MCF 10A (cell line): ENCODE data around the gene WWOX. TPM values are rescaled to one million over a fixed set of nuclear protein-coding genes. Genes with fewer than 3 reads are reported as not detected.
A peak's percentile ranks its signal among the peaks of the same experiment; 100 is the strongest.

ENCODE experiments used
- BruUV-seq: library from RNA; stranded (reverse); fragments of 400-500 nt; replicated peaks from 2 replicates; lab custom pipeline; 2021; lab: Mats Ljungman, UMichigan
- CTCF ChIA-PET: fragments of 300-600 bp; sonication (Branson Sonifier 250); formaldehyde crosslinking; extraction: SDS; loops from one replicate; lab custom pipeline; 2021; ENCODE audit warnings: antibody characterized with exemption, inconsistent platforms; lab: Yijun Ruan, JAX
- POLR2A ChIA-PET: fragments of 300-600, 350-650 bp; sonication (Branson Sonifier 250); formaldehyde crosslinking; extraction: SDS; loops from one replicate; lab custom pipeline; 2020; ENCODE audit warnings: antibody characterized with exemption, inconsistent platforms; lab: Yijun Ruan, JAX
- DNase-seq: peaks from one replicate; pipeline ENCODE4 v3.0.0-alpha.2; 2018; ENCODE audit not compliant: unreplicated experiment
- H3K27ac Mint-ChIP-seq: one replicate; pipeline ENCODE4 v1.8.0; 2022; ENCODE audit warnings: mild to moderate bottlenecking, low read depth, mixed read lengths; ENCODE audit not compliant: unreplicated experiment
- H3K27me3 Mint-ChIP-seq: one replicate; pipeline ENCODE4 v1.8.0; 2022; ENCODE audit warnings: mixed read lengths; ENCODE audit not compliant: insufficient read depth, unreplicated experiment
- H3K36me3 Mint-ChIP-seq: one replicate; pipeline ENCODE4 v1.8.0; 2022; ENCODE audit warnings: mild to moderate bottlenecking, moderate library complexity, mixed read lengths; ENCODE audit not compliant: insufficient read depth, unreplicated experiment
- H3K4me1 Mint-ChIP-seq: one replicate; pipeline ENCODE4 v1.8.0; 2022; ENCODE audit warnings: mixed read lengths; ENCODE audit not compliant: insufficient read depth, unreplicated experiment
- H3K4me3 Mint-ChIP-seq: one replicate; pipeline ENCODE4 v1.8.0; 2022; ENCODE audit warnings: mild to moderate bottlenecking, moderate library complexity, mixed read lengths; ENCODE audit not compliant: unreplicated experiment
- H3K9me3 Mint-ChIP-seq: one replicate; pipeline ENCODE4 v1.8.0; 2022; ENCODE audit warnings: mixed read lengths; ENCODE audit not compliant: unreplicated experiment
- CTCF ChIP-seq: fragments of 200-600 bp; IDR thresholded peaks from one replicate; pipeline ENCODE4 v1.8.0; 2022; ENCODE audit warnings: antibody characterized with exemption, mild to moderate bottlenecking; ENCODE audit not compliant: unreplicated experiment
- intact Hi-C: fragments of 100-400 bp; cut with micrococcal nuclease; formaldehyde crosslinking; loops from 2 replicates; pipeline ENCODE4 v1.14.1; 2022
- total RNA-seq: library from RNA; stranded (reverse); gene quantifications from 2 replicates; pipeline ENCODE4 v1.2.3, GENCODE V29; 2022

WWOX gene
- total RNA-seq, 1 experiment from 2014 or later = 18.1 TPM

GRCh38 chr16:78900044-78900811 lies 800.8 kb downstream of the WWOX start:
- ChIA-PET CTCF (interaction anchor here (0.6 to 0.7 kb wide), 2 partner anchors 150 to 882 kb away, joined by 3 to 4 read pairs; no protein-coding TSS in a partner anchor), POLR2A (interaction anchor here (0.7 kb wide), 1 partner anchor 60 kb away, joined by 4 read pairs; no protein-coding TSS in a partner anchor)
- no peak for DNase-seq
- no peak for TF ChIP-seq CTCF
- intact Hi-C loops = no loop called here
- Mint-ChIP-seq H3K27me3 (no peaks in the 10 kb centered on the region), H3K36me3 (peaks cover 6% of the 10 kb centered on the region), H3K27ac (no peak overlapping the region), H3K9me3 (no peaks in the 10 kb centered on the region), H3K4me3 (no peak overlapping the region), H3K4me1 (no peaks in the 10 kb centered on the region)
- no TSS peak for BruUV-seq

DNA sequence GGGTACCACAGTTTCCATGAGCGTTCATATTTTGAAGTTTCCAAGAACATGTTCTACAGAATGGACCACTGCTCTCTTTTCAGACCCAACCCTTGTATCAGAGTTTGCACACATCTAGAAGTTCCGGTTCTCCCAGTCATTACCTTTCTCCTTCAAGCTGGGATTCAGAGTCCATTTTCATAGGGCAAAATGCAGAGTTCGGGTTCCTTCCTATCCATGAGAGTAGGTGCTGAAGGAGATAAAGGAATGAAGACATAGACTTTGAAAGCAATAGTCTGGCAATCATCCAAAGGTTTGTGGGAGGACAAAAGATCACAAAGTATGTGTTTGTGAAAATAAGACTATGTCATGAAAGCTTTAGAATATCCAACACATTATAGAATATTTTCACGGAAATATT lies 801.5 kb downstream of the WWOX start:
- no TSS peak for BruUV-seq
- POLR2A ChIA-PET = no interaction called here
- Mint-ChIP-seq H3K4me3 (no peak overlapping the region), H3K27ac (peak overlapping the region; percentile 20), H3K9me3 (no peaks in the 10 kb centered on the region), H3K36me3 (peaks cover 6% of the 10 kb centered on the region), H3K27me3 (no peaks in the 10 kb centered on the region), H3K4me1 (no peaks in the 10 kb centered on the region)
- intact Hi-C loops = no loop called here
- CTCF ChIA-PET = no interaction called here
- no peak for DNase-seq
- no peak for TF ChIP-seq CTCF

DNA sequence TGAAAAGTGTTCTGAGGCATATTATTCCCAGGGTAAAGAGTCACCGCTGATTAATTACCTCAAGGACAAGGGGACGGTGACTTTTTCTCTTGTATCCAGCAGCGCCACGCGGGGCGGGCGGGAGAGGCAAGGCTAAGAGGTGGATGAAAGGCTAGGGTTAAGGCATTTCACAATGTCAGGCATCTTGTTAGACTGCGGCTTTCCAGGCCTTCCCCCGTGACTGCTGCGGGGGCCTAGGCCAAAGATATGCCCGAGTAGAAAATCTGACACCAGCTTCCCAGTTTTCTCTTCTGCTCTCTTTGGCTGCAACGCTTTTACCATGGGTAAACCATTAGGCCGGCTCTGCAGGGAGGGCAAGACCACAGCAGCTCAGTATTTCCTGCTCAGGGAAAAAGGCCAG lies 802.9 kb downstream of the WWOX start:
- H3K27me3 Mint-ChIP-seq = no peaks in the 10 kb centered on the region
- BruUV-seq = no TSS peak
- H3K36me3 Mint-ChIP-seq = peaks cover 6% of the 10 kb centered on the region
- H3K9me3 Mint-ChIP-seq = no peaks in the 10 kb centered on the region
- CTCF ChIA-PET = no interaction called here
- no peaks in the 10 kb centered on the region for H3K4me1 Mint-ChIP-seq
- no peak for DNase-seq
- TF ChIP-seq CTCF = no peak
- no peak overlapping the region for H3K4me3 Mint-ChIP-seq
- no peak overlapping the region for H3K27ac Mint-ChIP-seq
- intact Hi-C loops = no loop called here
- POLR2A ChIA-PET = no interaction called here

DNA sequence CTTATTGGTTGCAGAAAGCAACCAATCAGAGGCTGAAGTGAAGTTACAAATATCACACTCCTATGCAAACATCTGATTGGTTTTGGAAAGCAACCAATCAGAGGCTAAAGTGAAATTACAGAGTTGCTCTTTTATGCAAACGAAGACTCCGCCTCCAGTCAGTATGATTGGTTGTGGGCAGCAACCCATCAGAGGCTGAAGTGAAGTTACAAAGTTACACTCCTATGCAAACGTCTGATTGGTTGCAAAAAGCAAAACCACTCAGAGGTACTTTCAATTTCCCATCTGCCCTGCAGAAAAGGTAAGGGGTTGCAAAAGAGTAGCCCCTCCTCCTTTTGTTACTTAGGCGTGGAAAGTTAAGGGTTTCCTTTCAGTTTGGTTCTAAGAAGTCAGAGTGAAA lies 803.8 kb downstream of the WWOX start:
- intact Hi-C loops = no loop called here
- Mint-ChIP-seq H3K36me3 (peaks cover 3% of the 10 kb centered on the region), H3K9me3 (no peaks in the 10 kb centered on the region), H3K27me3 (no peaks in the 10 kb centered on the region), H3K4me1 (no peaks in the 10 kb centered on the region), H3K27ac (no peak overlapping the region), H3K4me3 (no peak overlapping the region)
- DNase-seq = no peak
- ChIA-PET POLR2A (no interaction called here), CTCF (interaction anchor here (0.6 kb wide), 1 partner anchor 315 kb away, joined by 3 read pairs; no protein-coding TSS in a partner anchor)
- no peak for TF ChIP-seq CTCF
- no TSS peak for BruUV-seq
